PC-3 (cell line): ENCODE data around the gene KCNE2. TPM values are rescaled to one million over a fixed set of nuclear protein-coding genes. Genes with fewer than 3 reads are reported as not detected.

Experiments
- ATAC-seq: fragments of 200-7000 bp; cut with Tn5 transposase; 2 replicates; pipeline ENCODE4 v1.9.1; 2020; ENCODE audit warnings: mild to moderate bottlenecking, moderate library complexity
- BruUV-seq: library from RNA; stranded (reverse); fragments of 400-500 nt; replicated peaks from 2 replicates; lab custom pipeline; 2021; lab: Mats Ljungman, UMichigan
- CTCF ChIA-PET: fragments of 300-600 bp; sonication (Branson Sonifier 250); formaldehyde crosslinking; loops from one replicate; lab custom pipeline; 2022; ENCODE audit warnings: antibody characterized with exemption; lab: Charles Lee
- POLR2A ChIA-PET: fragments of 300-600 bp; sonication (Branson Sonifier 250); formaldehyde crosslinking; loops from one replicate; lab custom pipeline; 2022; ENCODE audit warnings: antibody characterized with exemption; ENCODE audit not compliant: unreplicated experiment; lab: Charles Lee
- DNase-seq: peaks from one replicate; pipeline ENCODE4 v3.0.0-alpha.2; 2015
- H2AFZ ChIP-seq: fragments of 300-600 bp; sonication (generic); 2 replicates; pipeline ENCODE4 v1.6.0; 2016; ENCODE audit warnings: antibody characterized with exemption, low read length
- H3F3A ChIP-seq: fragments of 300-600 bp; sonication (generic); one replicate; pipeline ENCODE4 v1.6.0; 2017; ENCODE audit warnings: antibody characterized with exemption, low read length, control low read depth, mild to moderate bottlenecking; ENCODE audit not compliant: unreplicated experiment
- H3K27ac ChIP-seq: fragments of 300-600 bp; sonication (generic); 2 replicates; pipeline ENCODE4 v1.5.1; 2016; ENCODE audit warnings: mild to moderate bottlenecking, low read length
- H3K27me3 ChIP-seq: fragments of 300-600 bp; sonication (generic); 2 replicates; pipeline ENCODE4 v1.6.1; 2016; ENCODE audit warnings: low read length, mixed read lengths
- H3K36me3 ChIP-seq: fragments of 300-600 bp; sonication (generic); 2 replicates; pipeline ENCODE4 v1.6.1; 2016; ENCODE audit warnings: low read depth, mixed run types, low read length, mixed read lengths
- H3K4me1 ChIP-seq: fragments of 300-600 bp; sonication (generic); 2 replicates; pipeline ENCODE4 v1.5.1; 2016; ENCODE audit warnings: low read length; ENCODE audit not compliant: insufficient read depth
- H3K4me2 ChIP-seq: fragments of 300-600 bp; sonication (generic); 2 replicates; pipeline ENCODE4 v1.6.0; 2016; ENCODE audit warnings: low read length
- H3K4me3 ChIP-seq: fragments of 300-600 bp; sonication (generic); 2 replicates; pipeline ENCODE4 v1.5.1; 2016; ENCODE audit warnings: mild to moderate bottlenecking, low read length, mixed read lengths
- H3K79me2 ChIP-seq: fragments of 300-600 bp; sonication (generic); 2 replicates; pipeline ENCODE4 v1.6.1; 2017; ENCODE audit warnings: low read length, mixed read lengths
- H3K9ac ChIP-seq: fragments of 300-600 bp; sonication (generic); 2 replicates; pipeline ENCODE4 v1.6.0; 2016; ENCODE audit warnings: mild to moderate bottlenecking, low read length
- H3K9me2 ChIP-seq: fragments of 300-600 bp; sonication (generic); replicated peaks from 2 replicates; pipeline ENCODE4 v1.6.1; 2016; ENCODE audit warnings: mixed run types, low read length, mixed read lengths
- H3K9me3 ChIP-seq: fragments of 300-600 bp; sonication (generic); 2 replicates; pipeline ENCODE4 v1.6.1; 2016; ENCODE audit warnings: low read length, mixed read lengths
- H4K20me1 ChIP-seq: fragments of 300-600 bp; sonication (generic); 2 replicates; pipeline ENCODE4 v1.6.1; 2016; ENCODE audit warnings: low read length, mixed read lengths
- CTCF ChIP-seq: fragments of 300-600 bp; sonication (generic); conservative IDR thresholded peaks from 2 replicates; pipeline ENCODE4 v1.5.1; 2017; ENCODE audit warnings: antibody characterized with exemption, low read depth, mild to moderate bottlenecking, low read length
- EZH2 ChIP-seq: fragments of 300-600 bp; sonication (generic); IDR thresholded peaks from one replicate; pipeline ENCODE4 v1.6.1; 2017; ENCODE audit warnings: antibody characterized with exemption, mild to moderate bottlenecking, low read length; ENCODE audit not compliant: unreplicated experiment
- EZH2phosphoT487 ChIP-seq: fragments of 300-600 bp; sonication (generic); IDR thresholded peaks from 2 replicates; pipeline ENCODE4 v1.6.1; 2018; ENCODE audit warnings: mild to moderate bottlenecking, antibody characterized with exemption, low read length, borderline replicate concordance
- intact Hi-C: fragments of 100-400 bp; cut with micrococcal nuclease; formaldehyde crosslinking; loops from 2 replicates; pipeline ENCODE4 v1.9.0; 2023
- total RNA-seq: library from RNA; depleted of rRNA; stranded (reverse); fragments of >200 nt; gene quantifications from 2 replicates; pipeline ENCODE4 v1.2.3, GENCODE V29; 2014

The KCNE2 gene
- total RNA-seq, 1 experiment from 2014 or later, result not detected

GRCh38 chr21:34330055-34330454, 33.8 kb upstream of the KCNE2 start:
- no peak for DNase-seq
- peaks cover 26% of the 10 kb centered on the region for H3K27me3 ChIP-seq
- no TSS peak for BruUV-seq
- H3F3A ChIP-seq, result no peaks in the 10 kb centered on the region
- H3K9me3 ChIP-seq, result no peaks in the 10 kb centered on the region
- no peak overlapping the region for H3K27ac ChIP-seq
- no peak overlapping the region for H3K4me3 ChIP-seq
- no peaks in the 10 kb centered on the region for H3K79me2 ChIP-seq
- no peak for ATAC-seq
- H3K9me2 ChIP-seq, result no peaks in the 10 kb centered on the region
- no peak overlapping the region for H2AFZ ChIP-seq
- no peaks in the 10 kb centered on the region for H4K20me1 ChIP-seq
- TF ChIP-seq CTCF (peak; percentile 37), EZH2phosphoT487 (no peak)
- H3K4me1 ChIP-seq, result no peaks in the 10 kb centered on the region
- H3K4me2 ChIP-seq, result no peak overlapping the region
- POLR2A ChIA-PET, result no interaction called here
- no peak overlapping the region for H3K9ac ChIP-seq
- CTCF ChIA-PET, result no interaction called here
- intact Hi-C loops, result no loop called here
- H3K36me3 ChIP-seq, result no peaks in the 10 kb centered on the region

GRCh38 chr21:34331726-34332125, 32.1 kb upstream of the KCNE2 start:
- intact Hi-C loops, result no loop called here
- Histone ChIP-seq H4K20me1 (no peaks in the 10 kb centered on the region), H3K27ac (no peak overlapping the region), H3K9ac (no peak overlapping the region), H3K4me2 (no peak overlapping the region), H3F3A (no peaks in the 10 kb centered on the region), H3K9me2 (no peaks in the 10 kb centered on the region), H3K27me3 (peaks cover 18% of the 10 kb centered on the region; the same call in 1 of the 2 replicates), H3K9me3 (no peaks in the 10 kb centered on the region), H3K4me3 (no peak overlapping the region), H2AFZ (no peak overlapping the region), H3K79me2 (no peaks in the 10 kb centered on the region), H3K36me3 (no peaks in the 10 kb centered on the region), H3K4me1 (no peaks in the 10 kb centered on the region)
- TF ChIP-seq EZH2phosphoT487 (no peak), CTCF (no peak), EZH2 (no peak)
- no peak for ATAC-seq
- no peak for DNase-seq
- BruUV-seq, result no TSS peak
- CTCF ChIA-PET, result no interaction called here
- POLR2A ChIA-PET, result no interaction called here

- Histone ChIP-seq H3K36me3 (no peaks in the 10 kb centered on the region), H3K9me2 (no peaks in the 10 kb centered on the region), H2AFZ (no peak overlapping the region), H3F3A (no peaks in the 10 kb centered on the region), H3K9me3 (no peaks in the 10 kb centered on the region), H3K27me3 (peaks cover 14% of the 10 kb centered on the region; the same call in 1 of the 2 replicates), H3K4me2 (no peak overlapping the region), H3K9ac (no peak overlapping the region), H3K4me1 (no peaks in the 10 kb centered on the region), H4K20me1 (no peaks in the 10 kb centered on the region), H3K27ac (no peak overlapping the region), H3K4me3 (no peak overlapping the region), H3K79me2 (no peaks in the 10 kb centered on the region)
- no TSS peak for BruUV-seq
- no peak for DNase-seq
- POLR2A ChIA-PET, result no interaction called here
- ATAC-seq, result no peak
- intact Hi-C loops, result no loop called here
- CTCF ChIA-PET, result no interaction called here
- TF ChIP-seq EZH2 (no peak), EZH2phosphoT487 (no peak), CTCF (no peak)
Observed at GRCh38 chr21:34332347-34332746, 31.5 kb upstream of the KCNE2 start.
